Measurements from ENCODE around the gene TLCD4.

TLCD4 gene

GRCh38 chr1:95094923-95095322, 22.2 kb upstream of the TLCD4 start:
- no peak for DNase-seq (ENCODE audit: low read depth in 1 of 2, low spot score in 1 of 2)

DNA sequence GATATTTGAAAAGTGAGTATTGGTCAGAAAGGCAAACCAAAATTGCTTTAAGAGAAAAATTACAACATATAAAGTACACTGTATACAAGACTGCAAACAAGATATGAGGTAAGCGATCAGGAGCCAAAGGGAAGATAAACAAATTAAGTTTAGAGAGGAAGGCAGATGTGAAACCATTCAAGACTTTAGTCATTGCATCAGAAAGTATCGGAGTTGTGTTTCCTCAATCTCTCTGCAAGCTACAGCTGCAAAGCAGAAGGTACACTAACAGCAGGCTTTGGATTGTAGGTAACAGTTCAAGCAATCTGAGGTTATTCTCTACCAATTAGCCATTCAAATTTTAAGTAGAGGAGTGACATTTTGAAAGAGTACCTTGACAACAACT, 21.3 kb upstream of the TLCD4 start:
- no peak for DNase-seq (ENCODE audit: low read depth in 1 of 2, low spot score in 1 of 2)

- DNase-seq (ENCODE audit: low read depth in 1 of 2, low spot score in 1 of 2): no peak
These were observed 20.8 kb upstream of the TLCD4 start for GRCh38 chr1:95096218-95096841.

DNA sequence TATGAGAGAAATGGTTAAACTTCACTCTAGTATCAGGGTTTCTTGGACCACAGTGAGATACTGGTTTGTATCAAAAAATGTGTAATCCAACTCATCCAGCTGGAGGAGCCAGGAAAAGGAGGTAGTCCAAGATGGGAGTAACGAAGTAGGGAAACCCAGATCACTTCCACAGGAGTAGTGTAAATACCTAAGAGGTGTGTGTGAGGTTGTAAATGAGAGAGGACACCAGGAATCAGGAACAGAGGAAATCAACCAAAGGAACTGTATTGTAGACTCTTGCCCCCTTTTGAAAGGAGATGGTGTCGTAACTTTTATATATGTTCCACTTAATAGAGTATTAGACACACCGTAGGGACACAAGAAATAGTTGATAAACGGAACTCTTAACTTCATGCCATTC, 19.7 kb upstream of the TLCD4 start:
- no peak for DNase-seq (ENCODE audit: low read depth in 1 of 2, low spot score in 1 of 2)

DNA sequence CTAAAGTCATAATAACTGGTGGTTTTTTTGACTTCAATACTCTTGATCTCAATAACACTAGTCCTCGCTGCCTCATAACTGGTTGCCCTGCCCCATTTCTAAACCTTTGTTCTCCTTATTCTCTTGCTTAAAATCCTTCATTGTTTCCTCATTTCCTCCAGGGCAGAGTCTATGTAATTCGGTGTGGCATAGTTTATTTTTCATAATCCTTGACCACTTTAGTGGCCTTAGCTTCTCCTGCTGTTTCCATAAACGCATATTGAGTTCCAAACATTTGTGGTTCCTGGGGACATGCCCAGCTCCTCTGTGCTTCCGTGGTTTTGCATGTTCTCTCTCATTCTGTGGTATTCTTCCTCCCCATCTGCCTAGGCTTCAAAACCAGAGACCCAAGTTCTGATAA, 19.0 kb upstream of the TLCD4 start:
- no peak for DNase-seq (ENCODE audit: low read depth in 1 of 2, low spot score in 1 of 2)

DNA sequence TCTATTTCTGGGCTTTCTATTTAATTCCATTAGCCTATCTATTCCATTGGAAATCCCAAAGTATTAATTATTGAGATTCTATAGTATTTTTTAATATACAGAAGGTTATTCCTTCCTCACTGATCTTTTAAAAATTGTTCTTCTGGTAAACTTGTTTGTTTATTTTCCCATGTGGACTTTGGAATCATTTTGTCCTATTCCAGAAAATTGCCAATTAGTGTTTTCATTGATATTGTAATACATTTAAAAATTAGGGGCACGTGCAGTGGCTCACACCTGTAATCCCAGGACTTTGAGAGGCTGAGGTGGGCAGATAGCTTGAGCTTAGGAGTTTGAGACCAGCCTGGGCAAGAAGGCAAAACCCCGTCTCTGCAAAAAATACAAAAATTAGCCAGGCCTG, 8.4 kb upstream of the TLCD4 start:
- no peak for DNase-seq (ENCODE audit: low read depth in 1 of 2, low spot score in 1 of 2)

- DNase-seq (ENCODE audit: low read depth in 1 of 2, low spot score in 1 of 2): no peak
These were observed 6.1 kb upstream of the TLCD4 start for GRCh38 chr1:95111014-95111413.

- no peak for DNase-seq (ENCODE audit: low read depth in 1 of 2, low spot score in 1 of 2)
These were observed 3.5 kb upstream of the TLCD4 start for GRCh38 chr1:95113684-95114083.

DNA sequence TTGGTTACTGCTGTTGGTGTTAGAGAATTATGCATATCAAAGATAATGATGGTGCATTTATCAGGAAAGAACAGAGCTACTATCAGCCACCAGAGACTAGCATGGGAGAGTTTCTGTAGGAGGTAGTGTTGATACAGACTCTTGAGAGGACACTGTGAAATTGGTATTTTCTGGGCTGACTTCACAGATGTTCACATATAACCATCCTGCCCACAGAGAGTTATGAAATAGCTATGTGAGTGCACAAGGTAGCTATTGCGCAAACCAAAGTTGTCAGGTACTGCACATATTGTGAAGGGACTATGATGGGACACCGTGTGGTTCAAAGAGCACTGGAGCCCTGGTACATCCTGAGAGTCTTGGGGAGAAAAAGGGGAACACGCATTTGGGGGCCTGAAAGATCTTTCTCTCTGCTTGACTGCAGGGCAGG, 1.4 kb upstream of the TLCD4 start:
- no peak for DNase-seq (ENCODE audit: low read depth in 1 of 2, low spot score in 1 of 2)

DNA sequence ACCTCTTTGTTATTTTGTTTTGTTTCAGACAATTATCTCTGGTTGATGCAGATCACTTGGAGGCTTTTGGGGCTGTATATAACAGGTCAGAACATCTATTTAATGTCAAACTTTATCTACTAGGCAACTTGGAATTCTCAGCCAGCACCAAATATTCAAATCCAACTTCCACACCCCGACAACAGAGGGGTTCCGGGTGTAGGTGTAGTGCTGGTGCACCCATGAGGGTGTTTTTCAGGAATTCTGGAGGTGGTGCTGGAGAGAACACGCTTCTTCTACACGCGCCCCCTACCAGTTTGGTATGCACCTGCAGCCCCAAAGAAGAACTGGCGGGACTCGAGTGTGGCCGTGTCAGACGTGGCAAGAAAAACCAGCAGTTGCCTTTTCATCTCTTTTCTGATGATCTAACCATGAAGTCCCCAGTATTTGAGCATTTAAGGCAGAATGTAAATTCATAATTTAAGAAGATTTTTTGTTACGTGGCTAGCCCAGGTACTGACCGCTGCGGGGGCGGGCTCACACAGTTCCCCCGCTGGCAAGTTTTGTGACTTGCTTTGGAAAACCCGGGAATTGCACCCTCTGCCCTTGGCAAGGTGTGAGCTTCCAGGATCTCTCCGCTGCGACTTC, 462 bp upstream of the TLCD4 start:
- peak in 1 of 2 donors; percentile 16 for DNase-seq (ENCODE audit: low read depth in 1 of 2, low spot score in 1 of 2)

DNA sequence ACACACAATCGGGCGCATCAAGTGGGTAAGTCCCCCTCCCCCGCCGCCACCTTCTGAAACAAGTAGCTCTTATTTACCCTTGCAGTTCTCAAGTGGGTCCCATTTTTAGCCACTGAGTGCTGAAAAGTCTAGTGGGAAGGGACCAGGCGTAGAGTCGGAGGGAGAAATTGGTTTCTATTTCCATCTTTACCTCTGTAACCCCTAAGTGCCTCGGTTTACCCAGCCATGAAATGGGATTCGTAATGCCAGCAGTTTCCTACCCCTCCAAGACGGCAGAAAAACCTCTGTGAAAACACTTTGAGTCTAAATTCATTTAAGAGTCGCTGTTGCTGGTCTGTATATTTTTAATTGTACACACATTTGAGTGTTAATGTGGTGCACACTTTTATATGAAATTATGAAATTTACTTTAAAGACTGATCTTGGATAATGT, 928 bp downstream of the TLCD4 start:
- no peak for DNase-seq (ENCODE audit: low read depth in 1 of 2, low spot score in 1 of 2)

- no peak for DNase-seq (ENCODE audit: low read depth in 1 of 2, low spot score in 1 of 2)
These were observed 1.6 kb downstream of the TLCD4 start for GRCh38 chr1:95118710-95119109.

- no peak for DNase-seq (ENCODE audit: low read depth in 1 of 2, low spot score in 1 of 2)
These were observed 2.1 kb downstream of the TLCD4 start for GRCh38 chr1:95119273-95119672.

- DNase-seq (ENCODE audit: low read depth in 1 of 2, low spot score in 1 of 2): no peak
These were observed 5.1 kb downstream of the TLCD4 start for GRCh38 chr1:95122151-95122697.

DNA sequence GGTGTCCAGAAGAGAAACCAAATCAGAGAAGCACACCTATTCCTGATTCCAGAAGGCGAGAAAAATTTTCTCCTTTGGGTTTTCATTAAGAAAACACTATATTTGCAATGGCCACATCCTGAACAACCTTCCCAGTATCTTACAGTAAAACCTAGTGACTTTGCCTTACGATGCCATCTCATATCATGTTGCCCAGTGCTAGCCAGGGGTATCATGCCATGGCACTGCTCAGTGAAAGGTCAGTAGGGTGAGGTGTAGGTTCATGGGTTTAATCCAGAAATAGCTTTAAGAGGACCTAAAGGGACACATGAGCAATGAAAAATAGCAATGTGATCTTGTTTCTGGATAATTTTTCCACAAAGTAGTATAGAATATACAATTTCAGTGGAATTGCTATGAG, 7.2 kb downstream of the TLCD4 start:
- no peak for DNase-seq (ENCODE audit: low read depth in 1 of 2, low spot score in 1 of 2)

DNA sequence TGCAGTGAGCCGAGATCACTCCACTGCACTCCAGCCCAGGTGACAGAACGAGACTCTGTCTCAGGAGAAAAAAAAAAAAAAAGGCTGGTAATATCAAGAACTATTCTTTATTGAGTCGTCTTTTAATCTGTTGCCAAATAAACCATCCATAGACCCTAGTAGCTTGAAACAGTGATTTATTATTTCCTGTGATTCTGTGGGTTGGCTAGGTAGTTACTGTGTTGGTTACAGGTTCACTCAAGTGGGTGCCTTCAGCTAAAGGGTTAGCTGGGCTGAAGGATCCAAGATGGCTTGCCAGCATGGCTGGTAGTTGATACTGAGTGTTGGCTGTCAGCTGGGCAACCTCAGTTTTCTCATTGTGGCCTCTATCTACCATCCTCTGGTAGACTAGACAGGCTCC, 9.2 kb downstream of the TLCD4 start:
- no peak for DNase-seq (ENCODE audit: low read depth in 1 of 2, low spot score in 1 of 2)

DNA sequence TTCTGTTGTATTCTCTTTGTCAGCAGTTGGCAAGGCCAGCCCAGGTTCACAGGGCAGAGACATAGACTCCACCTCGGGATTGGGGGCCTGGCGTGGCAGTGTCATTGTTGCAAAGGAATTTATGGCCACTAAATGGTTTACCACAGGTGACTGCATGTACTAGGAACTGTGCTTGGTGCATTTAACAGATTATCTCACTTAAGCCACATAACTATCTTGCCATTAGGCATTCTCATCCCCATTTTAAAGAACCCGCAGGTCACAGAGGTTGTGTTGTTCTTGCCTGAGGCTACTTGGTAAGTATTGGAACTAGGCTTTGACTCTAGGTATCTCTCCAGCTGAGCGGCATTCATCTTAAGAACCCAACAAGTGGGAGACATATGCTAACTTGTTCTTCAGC, 9.7 kb downstream of the TLCD4 start:
- no peak for DNase-seq (ENCODE audit: low read depth in 1 of 2, low spot score in 1 of 2)

DNA sequence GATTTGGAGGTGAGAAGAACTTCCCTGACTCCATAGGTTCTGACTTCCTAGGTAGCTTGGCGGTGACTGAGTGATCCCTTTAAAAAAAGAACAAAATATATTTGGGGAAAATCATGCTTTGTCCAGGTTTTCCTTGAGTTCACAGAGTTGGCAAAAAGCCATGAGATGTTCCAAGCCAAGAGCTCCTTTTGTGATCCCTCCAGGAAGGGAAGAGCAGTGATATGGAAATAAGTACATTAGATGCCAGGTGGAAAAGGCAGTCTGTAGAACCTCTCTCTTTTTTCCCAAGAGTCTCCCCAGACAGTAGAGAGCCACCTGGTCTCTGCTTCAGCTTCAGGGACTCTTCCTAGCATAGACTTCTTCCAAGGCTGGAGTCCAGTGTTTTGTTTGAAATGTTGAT, 10.2 kb downstream of the TLCD4 start:
- no peak for DNase-seq (ENCODE audit: low read depth in 1 of 2, low spot score in 1 of 2)

DNA sequence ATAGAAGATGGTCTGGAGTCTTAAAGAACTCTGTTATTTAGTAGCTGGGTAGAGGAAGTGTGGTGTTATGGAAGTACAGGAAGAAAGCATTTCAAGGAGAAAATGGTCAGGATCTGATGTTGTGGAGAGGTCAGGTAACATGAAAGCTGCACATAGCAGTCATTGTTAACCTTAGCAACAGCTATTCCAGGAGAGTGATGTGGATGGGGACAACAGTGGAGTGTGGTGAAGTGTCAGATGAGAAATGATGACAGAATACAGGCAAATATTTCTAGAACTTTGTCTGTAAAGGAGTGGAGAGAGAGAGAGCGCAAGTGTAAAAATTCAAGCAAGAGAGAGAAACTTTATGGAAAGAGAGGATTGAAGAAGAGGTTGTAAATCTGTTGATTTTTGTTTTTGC, 15.6 kb downstream of the TLCD4 start:
- DNase-seq (ENCODE audit: low read depth in 1 of 2, low spot score in 1 of 2): no peak

DNA sequence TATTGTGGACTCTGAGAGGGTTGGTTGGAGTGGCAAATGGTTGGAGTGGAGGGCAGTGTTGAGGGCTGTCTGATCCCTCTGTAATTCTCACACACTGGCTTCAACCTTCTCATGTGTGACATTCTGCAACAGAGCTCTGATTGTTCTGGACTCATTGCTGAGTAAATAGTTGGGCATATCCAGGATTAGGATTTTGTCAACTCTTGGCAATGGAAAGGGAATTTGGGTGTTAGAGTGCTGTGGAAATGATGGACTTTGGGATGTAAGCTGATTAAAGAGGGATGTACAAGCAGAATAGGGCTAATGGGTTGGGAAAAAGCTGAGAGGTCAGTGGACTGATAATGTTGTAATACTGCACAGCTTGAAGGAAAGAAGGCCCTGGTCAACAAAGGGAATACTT, 16.5 kb downstream of the TLCD4 start:
- no peak for DNase-seq (ENCODE audit: low read depth in 1 of 2, low spot score in 1 of 2)

- no peak for DNase-seq (ENCODE audit: low read depth in 1 of 2, low spot score in 1 of 2)
These were observed 21.1 kb downstream of the TLCD4 start for GRCh38 chr1:95138223-95138622.

DNA sequence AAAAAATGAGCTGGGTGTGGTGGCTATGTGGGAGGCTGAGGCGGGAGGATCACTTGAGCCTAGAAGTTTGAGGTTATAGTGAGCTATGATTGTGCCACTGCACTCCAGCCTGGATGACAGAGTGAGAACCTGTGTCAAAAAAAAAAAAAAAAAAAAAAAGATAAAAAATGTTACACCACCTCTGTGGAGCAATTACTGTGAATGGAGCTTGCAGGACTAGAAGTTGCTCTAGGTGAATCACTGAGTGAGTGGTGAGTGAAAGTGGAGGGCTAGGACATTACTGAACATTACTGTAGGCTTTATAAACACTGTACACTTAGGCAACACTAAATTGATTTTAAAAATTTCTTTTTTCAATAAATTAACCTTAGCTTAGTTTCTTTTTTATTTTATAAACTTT, 21.9 kb downstream of the TLCD4 start:
- no peak for DNase-seq (ENCODE audit: low read depth in 1 of 2, low spot score in 1 of 2)

DNA sequence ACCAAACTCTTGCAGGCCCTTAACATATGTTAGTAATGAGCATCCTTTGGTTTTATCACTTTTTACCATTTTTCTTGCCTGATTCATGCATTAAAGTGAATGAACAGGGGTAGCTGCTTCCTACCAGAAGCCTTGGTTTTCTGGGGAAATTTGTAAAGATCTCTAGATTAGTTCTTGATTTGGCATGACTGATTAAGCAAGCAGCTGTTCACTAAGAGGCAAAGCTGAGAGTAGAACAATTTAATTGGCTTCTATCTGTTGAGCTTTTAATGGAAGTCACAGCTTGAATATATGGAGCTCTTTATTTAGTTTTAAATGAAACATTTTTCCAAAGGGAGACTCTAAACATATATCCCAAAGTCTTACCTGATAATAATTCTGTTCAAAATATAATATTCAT, 23.6 kb downstream of the TLCD4 start:
- no peak for DNase-seq (ENCODE audit: low read depth in 1 of 2, low spot score in 1 of 2)

All from activated T-helper 1 cell treated with anti-CD3 and anti-CD28 coated beads, Interleukin-2, amount 50 U/mL, for 16 hours (primary cell).